SK-N-SH (cell line): ENCODE results near the gene FAM209B. TPM values are rescaled to one million over a fixed set of nuclear protein-coding genes. Genes with fewer than 3 reads are reported as not detected.
A peak's percentile ranks its signal among the peaks of the same experiment; 100 is the strongest.

ENCODE experiments used
- CTCF ChIA-PET: fragments of 300-600, 350-600 bp; formaldehyde crosslinking; extraction: SDS; loops from one replicate; lab custom pipeline; 2021; lab: Yijun Ruan, JAX
- POLR2A ChIA-PET: fragments of 350-600 bp; sonication (Branson Sonifier 250); formaldehyde crosslinking; extraction: SDS; loops from one replicate; lab custom pipeline; 2020; ENCODE audit warnings: antibody characterized with exemption, inconsistent platforms; lab: Yijun Ruan, JAX
- DNase-seq: peaks from one replicate; pipeline ENCODE4 v3.0.0; 2012
- H2AFZ ChIP-seq: fragments of 200-600 bp; sonication (generic); 2 replicates; pipeline ENCODE4 v1.8.1; 2016; ENCODE audit warnings: antibody characterized with exemption, mild to moderate bottlenecking, low read depth
- H3F3A ChIP-seq: fragments of 200-600 bp; sonication (generic); replicated peaks from 2 replicates; pipeline ENCODE3; 2016; ENCODE audit warnings: antibody characterized with exemption, mild to moderate bottlenecking; ENCODE audit not compliant: insufficient read depth
- H3K27ac ChIP-seq, 2 experiments: fragments of 200-500 bp in 1 of 2; fragments of 200-600 bp in 1 of 2; sonication (Bioruptor generic) in 1 of 2; sonication (generic), shearing (Covaris generic) in 1 of 2; 2 replicates each; pipeline versions ENCODE4 v1.5.1 to v1.6.1; 2014 to 2016; ENCODE audit warnings: low read depth in 2 of 2, inconsistent platforms in 1 of 2, low read length in 1 of 2, mild to moderate bottlenecking in 1 of 2, mixed read lengths in 1 of 2
- H3K27me3 ChIP-seq: fragments of 200-600 bp; sonication (generic), shearing (Covaris generic); 2 replicates; pipeline ENCODE4 v1.6.1; 2016; ENCODE audit warnings: mixed run types; ENCODE audit not compliant: insufficient read depth
- H3K36me3 ChIP-seq, 2 experiments: fragments of 200-500 bp in 1 of 2; fragments of 200-600 bp in 1 of 2; sonication (Bioruptor generic) in 1 of 2; sonication (generic) in 1 of 2; replicated peaks in 1 of 2; 2 replicates each; pipeline versions ENCODE3 to v1.5.1; 2014 to 2016; ENCODE audit warnings: low read length in 1 of 2, mild to moderate bottlenecking in 1 of 2; ENCODE audit not compliant: insufficient read depth in 2 of 2, control insufficient read depth in 1 of 2
- H3K4me1 ChIP-seq, 2 experiments: fragments of 200-500 bp in 1 of 2; fragments of 200-600 bp in 1 of 2; sonication (Bioruptor generic) in 1 of 2; sonication (generic), shearing (Covaris generic) in 1 of 2; 2 replicates each; pipeline versions ENCODE4 v1.5.1 to v1.6.1; 2014 to 2016; ENCODE audit warnings: low read depth in 1 of 2, low read length in 1 of 2, mixed run types in 1 of 2; ENCODE audit not compliant: insufficient read depth in 2 of 2, control insufficient read depth in 1 of 2
- H3K4me2 ChIP-seq: fragments of 200-600 bp; sonication (generic), shearing (Covaris generic); 2 replicates; pipeline ENCODE4 v1.6.1; 2017; ENCODE audit warnings: mixed run types
- H3K4me3 ChIP-seq, 2 experiments: fragments of 200-500 bp in 1 of 2; fragments of 200-600 bp in 1 of 2; sonication (Bioruptor generic) in 1 of 2; sonication (generic), shearing (Covaris generic) in 1 of 2; 2 replicates each; pipeline versions ENCODE4 v1.5.1 to v1.8.1; 2014 to 2016; ENCODE audit warnings: low read depth in 2 of 2, inconsistent platforms in 1 of 2, low read length in 1 of 2, mild to moderate bottlenecking in 1 of 2, mixed read lengths in 1 of 2, moderate library complexity in 1 of 2
- H3K79me2 ChIP-seq: fragments of 200-600 bp; sonication (generic); 2 replicates; pipeline ENCODE4 v1.8.1; 2017; ENCODE audit warnings: mild to moderate bottlenecking; ENCODE audit not compliant: insufficient read depth
- H3K9ac ChIP-seq: fragments of 200-600 bp; sonication (generic); 2 replicates; pipeline ENCODE4 v1.6.1; 2017; ENCODE audit warnings: mixed run types
- H3K9me2 ChIP-seq: fragments of 200-600 bp; sonication (generic); 2 replicates; pipeline ENCODE4 v1.6.1; 2017; ENCODE audit warnings: mixed run types
- H3K9me3 ChIP-seq: fragments of 200-600 bp; sonication (generic); 2 replicates; pipeline ENCODE4 v1.6.1; 2017; ENCODE audit warnings: mixed run types, mild to moderate bottlenecking, moderate library complexity
- H4K20me1 ChIP-seq: fragments of 200-600 bp; sonication (generic); 2 replicates; pipeline ENCODE4 v1.6.1; 2017; ENCODE audit warnings: mild to moderate bottlenecking, mixed run types; ENCODE audit not compliant: insufficient read depth
- CHD2 ChIP-seq: fragments of 150-350 bp; IDR thresholded peaks from 2 replicates; pipeline ENCODE4 v1.6.1; 2018; ENCODE audit warnings: low read length; ENCODE audit not compliant: partially characterized antibody
- CTCF ChIP-seq: fragments of 200-600 bp; sonication (generic); IDR thresholded peaks from 2 replicates; pipeline ENCODE4 v1.6.1; 2017; ENCODE audit warnings: antibody characterized with exemption, mild to moderate bottlenecking, moderate library complexity
- EZH2phosphoT487 ChIP-seq: fragments of 200-600 bp; sonication (generic); IDR thresholded peaks from 2 replicates; pipeline ENCODE4 v1.6.1; 2017; ENCODE audit warnings: low read depth, mixed run types, mild to moderate bottlenecking, antibody characterized with exemption, moderate library complexity, borderline replicate concordance
- FOSL2 ChIP-seq: IDR thresholded peaks from 2 replicates; pipeline ENCODE4 v1.4.0; 2012; ENCODE audit warnings: low read depth, mild to moderate bottlenecking, moderate library complexity, borderline replicate concordance
- GABPA ChIP-seq: IDR thresholded peaks from 2 replicates; pipeline ENCODE4 v1.4.0; 2012; ENCODE audit warnings: low read depth, mild to moderate bottlenecking
- JUND ChIP-seq: IDR thresholded peaks from 2 replicates; pipeline ENCODE4 v1.4.0; 2012
- MAX ChIP-seq: IDR thresholded peaks from 2 replicates; pipeline ENCODE4 v1.4.0; 2012; ENCODE audit warnings: low read depth
- MEF2A ChIP-seq: IDR thresholded peaks from 2 replicates; pipeline ENCODE4 v1.4.0; 2012; ENCODE audit warnings: low read depth, borderline replicate concordance
- MXI1 ChIP-seq: IDR thresholded peaks from 2 replicates; pipeline ENCODE4 v1.6.1; 2012; ENCODE audit warnings: mild to moderate bottlenecking, low read depth, low read length, improper control_type of control experiment
- NRF1 ChIP-seq: IDR thresholded peaks from 2 replicates; pipeline ENCODE4 v1.6.1; 2012; ENCODE audit warnings: low read depth, mild to moderate bottlenecking, low read length
- PBX3 ChIP-seq: IDR thresholded peaks from 2 replicates; pipeline ENCODE4; 2012
- REST ChIP-seq: IDR thresholded peaks from 2 replicates; pipeline ENCODE4 v1.6.1; 2012; ENCODE audit warnings: mild to moderate bottlenecking, low read depth, low read length, moderate library complexity
- RFX5 ChIP-seq: IDR thresholded peaks from 2 replicates; pipeline ENCODE4 v1.6.1; 2012; ENCODE audit warnings: mild to moderate bottlenecking, improper control_type of control experiment, low read length
- SMC3 ChIP-seq: IDR thresholded peaks from 2 replicates; pipeline ENCODE4 v1.6.1; 2012; ENCODE audit warnings: low read depth, low read length, improper control_type of control experiment
- TAF1 ChIP-seq: IDR thresholded peaks from 2 replicates; pipeline ENCODE4 v1.6.1; 2012; ENCODE audit warnings: low read depth, mild to moderate bottlenecking, low read length, moderate library complexity, borderline replicate concordance
- USF1 ChIP-seq: IDR thresholded peaks from 2 replicates; pipeline ENCODE4 v1.4.0; 2012; ENCODE audit warnings: low read depth, borderline replicate concordance
- ZBTB33 ChIP-seq: IDR thresholded peaks from 2 replicates; pipeline ENCODE4 v1.4.0; 2012; ENCODE audit warnings: low read depth, borderline replicate concordance
- WGBS: methylation state at CpG from one replicate; pipeline ENCODE4 v1.1.6; 2017; ENCODE audit warnings: low lambda C conversion rate; 5-methylcytosine and 5-hydroxymethylcytosine counted together
- polyA plus RNA-seq, 3 experiments: library from polyadenylated mRNA; depleted of rRNA; stranded (reverse); fragments of >200 nt; gene quantifications; 2 replicates each; pipeline ENCODE4 v1.2.3, GENCODE V29; 2012

Gene FAM209B
- polyA plus RNA-seq, 1 of the 3 experiments (the other 2 are of a cell fraction), result not detected

- TF ChIP-seq ZBTB33, result no peak
- no peak for TF ChIP-seq MAX
- TF ChIP-seq RFX5, result no peak
- TF ChIP-seq JUND, result no peak
- no peak for TF ChIP-seq FOSL2
Observed at GRCh38 chr20:56552911-56553629, 20.0 kb downstream of the FAM209B start (continued).

- no peak overlapping the region for H3K4me3 ChIP-seq
- no peak overlapping the region for H3K27ac ChIP-seq
- no peaks in the 10 kb centered on the region for H3K9me3 ChIP-seq
- H3K27me3 ChIP-seq, result peaks cover 45% of the 10 kb centered on the region
- DNase-seq, result no peak
- H3K36me3 ChIP-seq, result no peaks in the 10 kb centered on the region
- no peaks in the 10 kb centered on the region for H3K79me2 ChIP-seq
- H4K20me1 ChIP-seq, result no peaks in the 10 kb centered on the region
- H3K9me2 ChIP-seq, result no peaks in the 10 kb centered on the region
- H3K9ac ChIP-seq, result no peak overlapping the region
- no peak overlapping the region for H2AFZ ChIP-seq
- no peaks in the 10 kb centered on the region for H3F3A ChIP-seq
- no peaks in the 10 kb centered on the region for H3K4me1 ChIP-seq
- 0 out of 2 replicates have a peak overlapping the region, but pooled peaks have one; percentile 16 for H3K4me2 ChIP-seq
- CTCF ChIA-PET, result no interaction called here
- POLR2A ChIA-PET, result no interaction called here
- WGBS, result 0% methylated on average over 4 of the region's 4 CpGs
- TF ChIP-seq REST, result no peak
- TF ChIP-seq GABPA, result no peak
- no peak for TF ChIP-seq SMC3
- TF ChIP-seq CTCF, result no peak
- no peak for TF ChIP-seq NRF1
- no peak for TF ChIP-seq RFX5
- TF ChIP-seq EZH2phosphoT487, result no peak
- TF ChIP-seq CHD2, result no peak
- TF ChIP-seq USF1, result peak; percentile 26; the same call in 1 of the 2 replicates
- no peak for TF ChIP-seq TAF1
- TF ChIP-seq MXI1, result no peak
- peak; percentile 46; the same call in 1 of the 2 replicates for TF ChIP-seq PBX3
- TF ChIP-seq MEF2A, result peak; percentile 82
- TF ChIP-seq ZBTB33, result no peak
- peak; percentile 56; the same call in 1 of the 2 replicates for TF ChIP-seq FOSL2
Observed at GRCh38 chr20:56554869-56555268, 21.8 kb downstream of the FAM209B start.
